Measurements from ENCODE around the gene STPG3. TPM values are rescaled to one million over a fixed set of nuclear protein-coding genes. Genes with fewer than 3 reads are reported as not detected.

The STPG3 gene
- total RNA-seq (2014; rRNA removed; shearing (Covaris generic)) = not detected in 2 replicates
- not detected in 2 replicates for polyA plus RNA-seq (2016; fragmentation: Nextera tagmentation; extraction: Ambion mirVana)
- long read RNA-seq = 0 reads

GRCh38 chr9:137251194-137251461 is at the start of gene STPG3:
Gene STPG3, plus strand, starts transcription at chr9:137251286. Its CDS starts 1 bp downstream, at chr9:137251287.
- H3K27me3 Mint-ChIP-seq (ENCODE audit: insufficient read depth, low read depth, poor library complexity) = peaks cover 17% of the 10 kb centered on the region

More at GRCh38 chr9:137251194-137251461, at the start of gene STPG3:
- TF ChIP-seq NANOG (IDR thresholded peaks at IDR 0.05; ENCODE audit: borderline replicate concordance) (no peak), STAT1 (IDR thresholded peaks at IDR 0.05; ENCODE audit: unreplicated experiment) (no peak), ZNF114 (CRISPR knock-in tag; IDR thresholded peaks at IDR 0.05) (no peak), JUNB (IDR thresholded peaks at IDR 0.05; ENCODE audit: unreplicated experiment) (no peak), ZNF462 (CRISPR knock-in tag; IDR thresholded peaks at IDR 0.05) (no peak), ETS1 (IDR thresholded peaks at IDR 0.05) (no peak), EZH2 (IDR thresholded peaks at IDR 0.05; ENCODE audit: low read depth, unreplicated experiment) (no peak), CREB1 (CRISPR knock-in tag; IDR thresholded peaks at IDR 0.05; ENCODE audit: low read depth) (no peak), ZNF331 (CRISPR knock-in tag; IDR thresholded peaks at IDR 0.05; ENCODE audit: low read depth) (no peak), REST (IDR thresholded peaks at IDR 0.05; ENCODE audit: unreplicated experiment) (no peak), EZH2phosphoT487 (IDR thresholded peaks at IDR 0.05; ENCODE audit: unreplicated experiment) (no peak), POLR2AphosphoS5 (IDR thresholded peaks at IDR 0.05; ENCODE audit: low read depth) (no peak)
- TF ChIP-seq, protein P1, sequence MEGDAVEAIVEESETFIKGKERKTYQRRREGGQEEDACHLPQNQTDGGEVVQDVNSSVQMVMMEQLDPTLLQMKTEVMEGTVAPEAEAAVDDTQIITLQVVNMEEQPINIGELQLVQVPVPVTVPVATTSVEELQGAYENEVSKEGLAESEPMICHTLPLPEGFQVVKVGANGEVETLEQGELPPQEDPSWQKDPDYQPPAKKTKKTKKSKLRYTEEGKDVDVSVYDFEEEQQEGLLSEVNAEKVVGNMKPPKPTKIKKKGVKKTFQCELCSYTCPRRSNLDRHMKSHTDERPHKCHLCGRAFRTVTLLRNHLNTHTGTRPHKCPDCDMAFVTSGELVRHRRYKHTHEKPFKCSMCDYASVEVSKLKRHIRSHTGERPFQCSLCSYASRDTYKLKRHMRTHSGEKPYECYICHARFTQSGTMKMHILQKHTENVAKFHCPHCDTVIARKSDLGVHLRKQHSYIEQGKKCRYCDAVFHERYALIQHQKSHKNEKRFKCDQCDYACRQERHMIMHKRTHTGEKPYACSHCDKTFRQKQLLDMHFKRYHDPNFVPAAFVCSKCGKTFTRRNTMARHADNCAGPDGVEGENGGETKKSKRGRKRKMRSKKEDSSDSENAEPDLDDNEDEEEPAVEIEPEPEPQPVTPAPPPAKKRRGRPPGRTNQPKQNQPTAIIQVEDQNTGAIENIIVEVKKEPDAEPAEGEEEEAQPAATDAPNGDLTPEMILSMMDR (conservative IDR thresholded peaks at IDR 0.05; ENCODE audit: low read depth in 2 of 2) = no peak
- no peak within 1 kb of the TSS for H3K4me3 ChIP-seq
- Mint-ChIP-seq H3K4me3 (no peak within 1 kb of the TSS), H3K9me3 (no peaks in the 10 kb centered on the region), H3K36me3 (ENCODE audit: low read depth) (no peaks in the 10 kb centered on the region), H3K4me1 (peaks cover 11% of the 10 kb centered on the region), H3K27ac (no peak within 1 kb of the TSS)
- H3K27ac ChIP-seq (ENCODE audit: low read depth) = no peak within 1 kb of the TSS
- H2AFZ ChIP-seq = no peak within 1 kb of the TSS
- ATAC-seq (no peak), DNase-seq (ENCODE audit: low spot score) (no peak)
- peaks cover 11% of the 10 kb centered on the region; the same call in 1 of the 2 replicates for H3K4me1 ChIP-seq (ENCODE audit: insufficient read depth)
- H3K79me2 ChIP-seq (replicated peaks; ENCODE audit: insufficient read depth) = peaks cover 7% of the 10 kb centered on the region
- H4K20me1 ChIP-seq (replicated peaks; ENCODE audit: insufficient read depth) = no peaks in the 10 kb centered on the region; the same call in 1 of the 2 replicates
- no peak within 1 kb of the TSS for H3K4me2 ChIP-seq
- peaks cover 4% of the 10 kb centered on the region; the same call in 1 of the 2 replicates for H3K27me3 ChIP-seq (ENCODE audit: insufficient read depth)
- no peaks in the 10 kb centered on the region for H3K36me3 ChIP-seq (ENCODE audit: insufficient read depth)
- no peaks in the 10 kb centered on the region for H3K9me2 ChIP-seq (ENCODE audit: insufficient read depth)
- H3F3A ChIP-seq (replicated peaks; ENCODE audit: low read depth) = peaks cover 5% of the 10 kb centered on the region

All from GM23338 (cell line).